H1 (cell line): ENCODE data around the gene LCMT1. TPM values are rescaled to one million over a fixed set of nuclear protein-coding genes. Genes with fewer than 3 reads are reported as not detected.

Source experiments
- CTCF ChIA-PET: fragments of 300-600 bp; sonication (Branson Sonifier 250); formaldehyde crosslinking; loops from one replicate; lab custom pipeline; 2021; ENCODE audit not compliant: partially characterized antibody; lab: Charles Lee
- POLR2A ChIA-PET: fragments of 300-600 bp; sonication (Branson Sonifier 250); formaldehyde crosslinking; loops from one replicate; lab custom pipeline; 2021; ENCODE audit warnings: inconsistent platforms; ENCODE audit not compliant: partially characterized antibody; lab: Charles Lee
- DNase-seq, 2 experiments: peaks; one replicate each; pipeline versions ENCODE4 v3.0.0 to v3.0.0-alpha.2; 2010 to 2022; ENCODE audit warnings: low spot score in 2 of 2, low read depth in 1 of 2, mixed read lengths in 1 of 2
- FAIRE-seq: peaks from 2 replicates; lab custom pipeline; 2011; peaks lifted over from hg19 to GRCh38; lab: Jason Lieb, UNC
- H2AFZ ChIP-seq: 2 replicates; pipeline ENCODE4 v1.8.1; 2012; ENCODE audit warnings: low read length, inconsistent platforms
- H2AK5ac ChIP-seq: 2 replicates; pipeline ENCODE4 v1.6.1; 2013; ENCODE audit warnings: low read depth, low read length
- H2BK120ac ChIP-seq: replicated peaks from 2 replicates; pipeline ENCODE3; 2013; ENCODE audit warnings: low read depth, low read length, inconsistent platforms
- H2BK12ac ChIP-seq: 2 replicates; pipeline ENCODE4 v1.6.1; 2013; ENCODE audit warnings: low read depth, low read length
- H2BK15ac ChIP-seq: 2 replicates; pipeline ENCODE4 v1.6.1; 2013; ENCODE audit warnings: low read length
- H2BK20ac ChIP-seq: 2 replicates; pipeline ENCODE4 v1.6.1; 2013; ENCODE audit warnings: low read length
- H2BK5ac ChIP-seq: 2 replicates; pipeline ENCODE4 v1.6.1; 2013; ENCODE audit warnings: low read depth, low read length
- H3K14ac ChIP-seq: 2 replicates; pipeline ENCODE4 v1.6.1; 2013; ENCODE audit warnings: inconsistent platforms; ENCODE audit not compliant: insufficient read length
- H3K18ac ChIP-seq: 2 replicates; pipeline ENCODE4 v1.6.1; 2013; ENCODE audit warnings: low read length; ENCODE audit errors: extremely low read depth
- H3K23ac ChIP-seq: 2 replicates; pipeline ENCODE4 v1.6.1; 2013; ENCODE audit warnings: inconsistent platforms; ENCODE audit not compliant: insufficient read length
- H3K23me2 ChIP-seq: 2 replicates; pipeline ENCODE4 v1.6.1; 2013; ENCODE audit warnings: low read depth, low read length
- H3K27ac ChIP-seq: 2 replicates; pipeline ENCODE4 v1.6.1; 2011; ENCODE audit warnings: low read depth, low read length, inconsistent platforms
- H3K27me3 ChIP-seq, 4 experiments: replicated peaks in 1 of 4; 1 replicate in 1 of 4; 2 replicates in 3 of 4; pipeline versions ENCODE4 v1.6.1 to v1.8.1; 2011 to 2013; ENCODE audit warnings: low read length in 3 of 4, mild to moderate bottlenecking in 3 of 4, inconsistent platforms in 2 of 4, mixed read lengths in 2 of 4, moderate library complexity in 1 of 4; ENCODE audit not compliant: control insufficient read depth in 3 of 4, insufficient read depth in 3 of 4; ENCODE audit errors: extremely low read depth in 1 of 4
- H3K36me3 ChIP-seq, 4 experiments: 2 replicates each; pipeline versions ENCODE4 v1.6.1 to v1.8.1; 2011 to 2013; ENCODE audit warnings: mild to moderate bottlenecking in 4 of 4, low read length in 3 of 4, moderate library complexity in 2 of 4, control low read depth in 1 of 4, inconsistent platforms in 1 of 4; ENCODE audit not compliant: insufficient read depth in 4 of 4, control insufficient read depth in 2 of 4
- H3K4ac ChIP-seq: replicated peaks from 2 replicates; pipeline ENCODE3; 2013; ENCODE audit warnings: low read length, low read depth, mixed read lengths, inconsistent platforms; ENCODE audit not compliant: insufficient read length
- H3K4me1 ChIP-seq, 4 experiments: replicated peaks in 1 of 4; 1 replicate in 1 of 4; 2 replicates in 3 of 4; pipeline versions ENCODE4 v1.6.1 to v1.8.1; 2011 to 2013; ENCODE audit warnings: low read length in 3 of 4, inconsistent platforms in 2 of 4, mixed read lengths in 1 of 4; ENCODE audit not compliant: insufficient read depth in 4 of 4, control insufficient read depth in 3 of 4
- H3K4me2 ChIP-seq, 2 experiments: 2 replicates each; pipeline versions ENCODE4 v1.6.1 to v1.8.1; 2011 to 2013; ENCODE audit warnings: low read depth in 2 of 2, low read length in 2 of 2, control low read depth in 1 of 2, inconsistent platforms in 1 of 2, mild to moderate bottlenecking in 1 of 2; ENCODE audit not compliant: insufficient read depth in 1 of 2
- H3K4me3 ChIP-seq, 4 experiments: fragments of 200-600, 300-600 bp in 1 of 4; sonication (generic), shearing (Covaris generic), sonication (Bioruptor Twin) in 1 of 4; 2 replicates each; pipeline versions ENCODE4 v1.5.1 to v1.8.1; 2011 to 2016; ENCODE audit warnings: low read length in 4 of 4, low read depth in 3 of 4, control low read depth in 2 of 4, inconsistent platforms in 2 of 4, mild to moderate bottlenecking in 2 of 4, mixed read lengths in 1 of 4, moderate library complexity in 1 of 4; ENCODE audit not compliant: insufficient read depth in 2 of 4; ENCODE audit errors: extremely low read depth in 1 of 4
- H3K56ac ChIP-seq: replicated peaks from 2 replicates; pipeline ENCODE3; 2013; ENCODE audit warnings: low read depth, mild to moderate bottlenecking, mixed read lengths, low read length, inconsistent platforms; ENCODE audit not compliant: insufficient read length
- H3K79me1 ChIP-seq: 2 replicates; pipeline ENCODE4 v1.6.1; 2013; ENCODE audit warnings: low read depth, low read length, control low read depth
- H3K79me2 ChIP-seq, 2 experiments: 2 replicates each; pipeline versions ENCODE4 v1.6.1 to v1.8.1; 2012 to 2013; ENCODE audit warnings: low read length in 2 of 2, mild to moderate bottlenecking in 2 of 2, inconsistent platforms in 1 of 2; ENCODE audit not compliant: insufficient read depth in 2 of 2, control insufficient read depth in 1 of 2
- H3K9ac ChIP-seq, 4 experiments: replicated peaks in 1 of 4; 1 replicate in 1 of 4; 2 replicates in 3 of 4; pipeline versions ENCODE4 v1.6.1 to v1.8.1; 2011 to 2013; ENCODE audit warnings: low read depth in 3 of 4, low read length in 3 of 4, control low read depth in 2 of 4, mild to moderate bottlenecking in 2 of 4, moderate library complexity in 2 of 4, inconsistent platforms in 1 of 4; ENCODE audit errors: extremely low read depth in 1 of 4
- H3K9me3 ChIP-seq, 2 experiments: 2 replicates each; pipeline versions ENCODE4 v1.6.1 to v1.8.1; 2012 to 2013; ENCODE audit warnings: mild to moderate bottlenecking in 2 of 2, moderate library complexity in 2 of 2, control low read depth in 1 of 2, inconsistent platforms in 1 of 2, low read depth in 1 of 2, low read length in 1 of 2, mixed read lengths in 1 of 2; ENCODE audit not compliant: insufficient read depth in 2 of 2
- H4K20me1 ChIP-seq, 2 experiments: replicated peaks in 1 of 2; 2 replicates each; pipeline versions ENCODE3 to v1.8.1; 2011 to 2013; ENCODE audit warnings: inconsistent platforms in 2 of 2, low read length in 2 of 2, mild to moderate bottlenecking in 1 of 2; ENCODE audit not compliant: insufficient read depth in 2 of 2, control insufficient read depth in 1 of 2
- H4K5ac ChIP-seq: 2 replicates; pipeline ENCODE4 v1.6.1; 2013; ENCODE audit warnings: low read length, low read depth, mixed read lengths, inconsistent platforms; ENCODE audit not compliant: insufficient read length
- H4K8ac ChIP-seq: 2 replicates; pipeline ENCODE4 v1.8.0; 2013; ENCODE audit warnings: mild to moderate bottlenecking, moderate library complexity, low read length, inconsistent platforms; ENCODE audit not compliant: insufficient read depth; ENCODE audit errors: extremely low read depth
- H4K91ac ChIP-seq: replicated peaks from 2 replicates; pipeline ENCODE3; 2013; ENCODE audit warnings: low read length, mixed read lengths, inconsistent platforms; ENCODE audit not compliant: insufficient read length
- CHD2 ChIP-seq: IDR thresholded peaks from 2 replicates; pipeline ENCODE4 v1.6.1; 2012; ENCODE audit warnings: low read length, improper control_type of control experiment
- EZH2 ChIP-seq: fragments of 200-600 bp; sonication (generic); IDR thresholded peaks from 2 replicates; pipeline ENCODE4 v1.7.1; 2012; ENCODE audit warnings: low read depth, mild to moderate bottlenecking, moderate library complexity, low read length, inconsistent platforms; ENCODE audit not compliant: severe bottlenecking
- RNF2 ChIP-seq: fragments of 200-900, 300-1000 bp; sonication (generic); IDR thresholded peaks from 2 replicates; pipeline ENCODE4 v1.7.1; 2016; ENCODE audit warnings: borderline replicate concordance, low read depth, mild to moderate bottlenecking, antibody characterized with exemption, low read length; ENCODE audit not compliant: poor library complexity, severe bottlenecking; ENCODE audit errors: missing control alignments
- RXRA ChIP-seq: IDR thresholded peaks from 2 replicates; pipeline ENCODE4 v1.6.1; 2011; ENCODE audit warnings: low read depth, mild to moderate bottlenecking, low read length, moderate library complexity; ENCODE audit not compliant: insufficient read depth
- SRF ChIP-seq: IDR thresholded peaks from 2 replicates; pipeline ENCODE4 v1.6.1; 2011; ENCODE audit warnings: mild to moderate bottlenecking, low read depth, low read length, moderate library complexity
- TBP ChIP-seq: IDR thresholded peaks from 2 replicates; pipeline ENCODE4 v1.6.1; 2011; ENCODE audit warnings: low read depth, low read length, improper control_type of control experiment
- WGBS, 2 experiments: shearing (Covaris generic) in 1 of 2; methylation state at CpG; one replicate each; pipeline versions ENCODE4 v1.1.6 to v1.1.7; 2013 to 2015; ENCODE audit warnings: low lambda C conversion rate in 2 of 2, mixed read lengths in 2 of 2, inconsistent platforms in 1 of 2, low coverage in 1 of 2, missing lambda C conversion rate in 1 of 2; ENCODE audit not compliant: insufficient replicate concordance in 2 of 2, insufficient coverage in 1 of 2, insufficient read length in 1 of 2; ENCODE audit errors: extremely low coverage in 1 of 2, missing lambda C conversion rate in 1 of 2; 5-methylcytosine and 5-hydroxymethylcytosine counted together
- polyA plus RNA-seq, 7 experiments: library from polyadenylated mRNA; depleted of rRNA in 3 of 7; stranded (reverse) in 5 of 7; unstranded in 2 of 7; fragments of >200 nt in 5 of 7; fragments of 200-250 nt in 2 of 7; gene quantifications; 1 replicate in 5 of 7; 2 replicates in 1 of 7; 4 replicates in 1 of 7; pipeline versions ENCODE4 v1.2.1 to v1.2.3, GENCODE V29; 2011 to 2013; ENCODE audit warnings: missing spikeins in 2 of 7, mixed read lengths in 2 of 7
- total RNA-seq: library from RNA; stranded (reverse); fragmentation: NEBNext Ultra II Directional; extraction: Animal tissue kit (Norgen Biotek cat#: 25700); gene quantifications from 2 replicates; pipeline ENCODE4 v1.2.1, GENCODE V29; 2021
- TF ChIP-seq, protein P1 (sequence below): IDR thresholded peaks from 2 replicates; pipeline ENCODE4 v1.6.1; 2012; ENCODE audit warnings: inconsistent platforms

LCMT1 gene
- total and polyA plus RNA-seq, 2 of the 8 experiments (the other 6 are each of a cell fraction or from before 2014, with no cell fraction given): 61.0 to 80.8 TPM

DNA sequence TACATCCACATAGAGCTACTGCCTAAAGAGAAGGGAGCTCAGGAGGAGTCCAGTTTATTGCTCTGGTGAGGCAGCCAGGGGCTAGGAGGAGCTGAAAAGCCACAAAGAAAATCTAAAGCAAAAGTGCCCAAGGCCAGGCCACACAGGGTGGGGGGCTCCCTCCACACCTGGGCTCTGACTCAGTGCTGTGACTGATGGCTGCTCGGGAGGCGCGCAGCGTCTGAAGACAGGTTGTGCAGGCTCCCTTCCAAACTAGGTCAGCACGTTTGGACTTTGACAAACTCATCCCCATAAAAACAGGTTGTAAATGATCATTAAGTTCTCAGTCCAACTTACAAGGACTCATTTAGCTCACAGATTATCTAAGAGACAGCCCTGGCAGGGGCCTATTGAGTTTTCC lies 22.2 kb upstream of the LCMT1 start:
- Histone ChIP-seq H3K56ac (no peak overlapping the region), H4K8ac (no peak overlapping the region), H3K4ac (no peak overlapping the region), H2AK5ac (no peak overlapping the region), H3K23me2 (no peaks in the 10 kb centered on the region), H4K20me1 (no peaks in the 10 kb centered on the region), H3K79me1 (no peaks in the 10 kb centered on the region), H3K23ac (no peak overlapping the region), H3K4me2 (no peak overlapping the region), H2BK12ac (no peak overlapping the region), H3K4me1 (no peaks in the 10 kb centered on the region), H3K14ac (no peak overlapping the region), H4K91ac (no peak overlapping the region), H3K27me3 (no peaks in the 10 kb centered on the region), H3K36me3 (no peaks in the 10 kb centered on the region), H2BK120ac (no peak overlapping the region), H3K9me3 (no peaks in the 10 kb centered on the region), H3K27ac (no peak overlapping the region), H2BK5ac (no peak overlapping the region), H2BK15ac (no peak overlapping the region), H3K18ac (no peak overlapping the region), H3K4me3 (no peak overlapping the region), H3K79me2 (no peaks in the 10 kb centered on the region), H4K5ac (no peak overlapping the region), H2AFZ (no peak overlapping the region), H2BK20ac (no peak overlapping the region), H3K9ac (no peak overlapping the region)
- TF ChIP-seq CHD2 (no peak), RNF2 (no peak), EZH2 (no peak), RXRA (no peak), TBP (no peak), SRF (no peak)
- TF ChIP-seq, protein P1, sequence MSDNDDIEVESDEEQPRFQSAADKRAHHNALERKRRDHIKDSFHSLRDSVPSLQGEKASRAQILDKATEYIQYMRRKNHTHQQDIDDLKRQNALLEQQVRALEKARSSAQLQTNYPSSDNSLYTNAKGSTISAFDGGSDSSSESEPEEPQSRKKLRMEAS: no peak
- POLR2A ChIA-PET: interaction anchor here (1.0 kb wide), 1 partner anchor 31 kb away, joined by 3 read pairs; no protein-coding TSS in a partner anchor
- CTCF ChIA-PET: interaction anchor here (0.8 to 1.6 kb wide), 7 partner anchors 10 to 136 kb away, joined by 3 to 4 read pairs (median 3); no protein-coding TSS in a partner anchor
- DNase-seq (no peak), FAIRE-seq (no peak)
- 89% methylated on average over 5 of the region's 5 CpGs; no CpG with 5 or more reads in 1 of the 2 experiments for WGBS, 2 experiments
